Measurements from ENCODE around the gene CISH.

DNA sequence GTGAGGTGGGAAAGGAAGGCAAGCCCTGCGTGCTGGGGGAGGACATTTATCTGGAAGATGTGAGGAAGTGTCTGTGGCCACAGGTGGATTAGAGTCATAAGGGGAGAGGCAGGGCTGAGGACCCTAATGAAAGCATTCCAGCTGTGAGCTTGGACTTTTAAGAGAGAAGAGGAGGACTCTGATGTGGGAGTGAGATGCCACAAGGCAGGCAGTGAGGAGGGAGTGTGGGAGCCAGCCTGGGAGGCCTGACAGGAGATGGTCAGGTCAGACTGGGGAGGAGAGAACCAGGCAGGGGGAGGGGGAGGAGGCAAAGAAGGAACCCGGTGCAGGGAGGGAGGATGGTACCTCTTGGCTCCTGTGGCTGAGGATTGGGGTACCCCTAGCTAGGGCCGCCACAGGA lies 26.4 kb upstream of the CISH start:
- TF ChIP-seq SUZ12 (IDR thresholded peaks at IDR 0.05; ENCODE audit: extremely low read depth, insufficient read depth, insufficient read length): no peak
- TF ChIP-seq ZNF274 (IDR thresholded peaks at IDR 0.05; ENCODE audit: low read depth, low read length): no peak
